ENCODE data around the gene C6orf132.
"Not testable (repeated sequence)": the region's sequence is repeated elsewhere in the genome, so short reads cannot be mapped to it uniquely, and the experiment has no call there.

The C6orf132 gene

DNA sequence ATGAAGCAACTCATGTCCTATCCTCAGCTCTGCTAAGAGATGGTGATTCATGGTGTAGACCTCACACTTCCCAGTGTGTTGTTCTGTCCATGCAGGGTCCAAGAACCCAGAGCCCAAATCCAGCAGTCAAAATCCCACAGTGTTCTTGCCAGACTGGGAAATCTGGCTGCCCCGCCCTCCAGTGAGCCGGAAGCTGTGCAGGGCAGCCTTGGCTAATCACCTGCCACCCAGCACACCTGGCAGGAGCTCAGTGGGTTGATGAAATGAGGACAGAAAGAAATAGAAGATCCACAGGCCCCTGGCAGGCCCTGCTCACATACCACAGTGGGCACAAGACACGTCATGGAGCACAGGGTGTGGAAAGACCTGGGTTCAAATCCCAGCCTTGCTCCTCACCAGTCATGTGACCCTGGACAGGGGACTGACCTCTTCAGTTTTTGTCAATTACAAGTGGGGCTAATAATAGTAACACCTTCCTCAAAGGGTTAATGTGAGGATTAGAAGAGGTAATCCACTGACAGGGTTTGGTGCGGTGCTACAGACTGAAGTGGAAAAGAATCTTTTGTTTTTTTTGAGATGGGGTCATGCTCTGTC lies 17.1 kb upstream of the C6orf132 start:
- in situ Hi-C loops (cut with MboI; ENCODE audit: low sequenced_read_pairs) = no loop called here

- in situ Hi-C loops (cut with MboI; ENCODE audit: low sequenced_read_pairs) = no loop called here
These were observed 16.2 kb upstream of the C6orf132 start for GRCh38 chr6:42158631-42159030.

DNA sequence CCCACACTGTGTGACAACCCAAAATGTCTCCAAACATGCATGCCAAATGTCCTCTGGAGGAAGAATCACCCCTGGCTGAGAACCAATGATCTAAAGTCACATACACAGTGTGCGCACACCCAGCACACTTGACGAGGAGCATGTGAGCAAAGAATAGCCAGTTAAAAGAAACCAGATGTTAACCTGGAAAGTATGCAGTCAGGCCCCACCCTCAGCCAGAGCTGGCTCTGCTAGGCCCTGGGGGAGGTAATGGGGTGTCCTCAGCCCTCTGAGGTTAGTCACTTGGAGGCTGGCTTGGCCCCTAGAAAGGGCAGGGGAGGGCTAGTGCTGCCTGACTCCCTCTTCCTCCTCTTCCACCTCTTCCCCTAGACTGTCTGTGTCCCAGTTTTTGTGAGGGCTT lies 15.6 kb upstream of the C6orf132 start:
- in situ Hi-C loops (cut with MboI; ENCODE audit: low sequenced_read_pairs) = no loop called here

DNA sequence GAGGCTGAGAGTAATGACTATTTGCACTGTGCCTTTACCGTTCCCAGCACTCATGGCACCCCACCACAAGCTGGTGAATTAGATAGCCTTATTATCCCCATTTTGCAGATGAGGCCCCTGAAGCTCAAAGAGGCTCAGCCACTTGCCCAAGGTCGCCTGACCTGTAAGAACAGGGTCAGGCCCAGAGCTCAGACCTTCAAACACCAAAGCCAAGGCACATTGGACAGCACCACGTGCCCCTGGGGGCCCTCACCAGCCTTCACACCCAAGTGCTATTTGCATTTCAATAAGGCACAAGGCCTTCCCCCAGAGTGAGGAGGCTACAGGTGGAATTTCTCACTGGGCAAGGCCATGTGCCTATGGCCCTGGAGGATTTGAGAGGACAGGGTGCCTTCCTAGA lies 14.2 kb upstream of the C6orf132 start:
- in situ Hi-C loops (cut with MboI; ENCODE audit: low sequenced_read_pairs) = no loop called here

DNA sequence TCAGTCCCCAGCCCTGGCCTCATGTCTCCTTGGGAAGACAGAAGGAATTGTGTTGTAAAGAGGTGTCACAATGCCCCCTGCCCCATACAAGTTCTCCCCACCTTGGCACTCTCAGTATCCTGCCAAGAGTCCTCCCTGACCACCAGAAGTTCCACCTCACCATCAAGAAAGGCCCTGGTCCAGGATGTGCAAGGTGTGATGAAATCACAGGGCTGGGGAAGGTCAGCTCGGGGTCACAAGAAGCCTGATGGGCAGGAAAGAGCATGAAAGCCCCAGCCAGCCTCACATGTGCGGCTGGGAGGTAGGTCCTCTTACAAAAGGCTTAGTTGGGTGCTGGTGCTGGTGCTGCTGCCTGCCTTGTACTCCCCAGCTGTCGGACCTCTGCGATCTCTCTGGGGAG lies 12.9 kb upstream of the C6orf132 start:
- in situ Hi-C loops (cut with MboI; ENCODE audit: low sequenced_read_pairs) = no loop called here

DNA sequence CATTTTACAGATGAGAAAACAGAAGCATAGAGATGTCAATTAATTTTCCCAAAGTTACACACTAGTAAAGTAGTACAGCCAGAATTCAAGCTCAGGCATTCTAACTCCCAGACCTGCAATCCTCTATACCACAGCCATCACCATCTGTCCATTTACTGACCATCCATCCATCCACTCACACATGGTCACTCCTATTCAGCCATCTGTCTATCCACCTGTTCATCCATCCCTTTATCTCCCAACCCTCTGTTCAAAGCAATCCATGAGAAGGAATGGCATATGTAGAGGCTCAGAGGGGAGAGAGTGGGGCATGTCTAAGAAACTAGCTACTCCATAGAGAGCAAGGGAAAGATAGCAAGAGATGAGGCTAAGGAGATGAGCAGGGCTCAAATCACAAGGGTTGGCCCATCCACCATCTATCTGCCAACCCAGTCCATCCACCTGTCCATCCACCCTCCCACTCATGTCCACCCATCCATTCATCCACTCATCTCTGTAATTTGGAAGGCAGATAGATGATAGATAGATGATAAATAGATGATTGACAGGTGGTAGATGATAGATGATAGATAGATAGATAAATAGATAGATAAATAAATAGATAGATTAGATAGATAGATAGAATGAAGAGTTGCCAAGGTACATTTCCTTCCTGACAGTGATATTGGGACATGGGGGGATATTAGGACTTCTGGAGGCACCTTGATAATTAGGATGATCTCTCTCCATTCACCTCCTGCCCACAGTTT lies 12.2 kb upstream of the C6orf132 start:
- in situ Hi-C loops (cut with MboI; ENCODE audit: low sequenced_read_pairs) = no loop called here

DNA sequence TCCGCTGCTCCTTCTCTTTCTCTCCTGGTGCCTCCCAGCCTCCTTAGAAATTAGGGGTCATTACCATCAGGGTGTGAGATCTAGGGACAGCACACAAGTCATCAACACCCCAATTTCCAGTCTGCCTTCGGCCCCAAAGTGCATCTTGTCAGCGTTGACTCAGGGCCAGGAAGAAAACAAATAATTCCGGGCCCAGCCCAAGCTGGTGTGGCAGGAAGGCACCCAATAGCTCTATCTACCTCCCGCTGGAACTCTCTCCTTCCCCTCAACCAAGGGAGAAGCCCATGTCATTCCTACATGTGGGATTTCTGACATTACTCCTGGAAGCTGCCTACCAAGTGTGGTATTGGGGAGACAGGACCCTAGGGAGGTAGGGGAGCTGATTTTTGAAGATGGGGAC lies 11.5 kb upstream of the C6orf132 start:
- in situ Hi-C loops (cut with MboI; ENCODE audit: low sequenced_read_pairs) = no loop called here

DNA sequence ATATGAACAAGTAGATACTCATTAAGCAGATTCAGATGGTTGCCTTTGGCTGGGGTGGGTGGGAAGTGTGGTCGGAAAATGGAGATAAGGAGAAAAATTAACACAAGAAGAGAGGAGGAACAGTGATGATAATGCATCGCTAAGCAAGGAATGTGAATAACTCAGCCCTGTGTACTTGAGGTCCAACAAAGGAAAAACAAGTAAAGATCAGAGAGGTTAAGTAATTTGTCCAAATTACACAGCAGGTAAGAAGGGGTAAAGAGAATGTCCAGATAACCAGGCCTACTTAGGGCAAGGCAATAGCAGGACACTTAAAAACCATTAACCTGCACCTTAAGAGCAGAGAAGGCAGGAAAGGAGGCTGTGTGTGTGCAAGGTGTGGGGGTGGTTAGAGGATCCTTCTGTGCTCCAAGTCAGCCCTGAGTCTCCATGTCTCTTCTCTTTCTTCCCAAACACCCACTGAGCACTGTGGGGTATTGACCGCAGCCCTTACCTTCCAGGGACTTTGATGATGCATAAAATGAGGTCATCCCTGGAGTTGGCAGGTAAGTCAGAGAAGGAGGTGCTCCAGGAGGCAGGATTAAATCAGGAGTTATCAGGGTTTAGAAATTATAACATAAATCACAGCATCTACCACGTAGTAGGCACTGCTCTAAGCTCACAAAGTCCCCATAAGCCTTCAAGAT lies 10.3 kb upstream of the C6orf132 start:
- in situ Hi-C loops (cut with MboI; ENCODE audit: low sequenced_read_pairs) = not testable (repeated sequence)

GRCh38 chr6:42152024-42152423 lies 9.6 kb upstream of the C6orf132 start:
- in situ Hi-C loops (cut with MboI; ENCODE audit: low sequenced_read_pairs) = no loop called here

DNA sequence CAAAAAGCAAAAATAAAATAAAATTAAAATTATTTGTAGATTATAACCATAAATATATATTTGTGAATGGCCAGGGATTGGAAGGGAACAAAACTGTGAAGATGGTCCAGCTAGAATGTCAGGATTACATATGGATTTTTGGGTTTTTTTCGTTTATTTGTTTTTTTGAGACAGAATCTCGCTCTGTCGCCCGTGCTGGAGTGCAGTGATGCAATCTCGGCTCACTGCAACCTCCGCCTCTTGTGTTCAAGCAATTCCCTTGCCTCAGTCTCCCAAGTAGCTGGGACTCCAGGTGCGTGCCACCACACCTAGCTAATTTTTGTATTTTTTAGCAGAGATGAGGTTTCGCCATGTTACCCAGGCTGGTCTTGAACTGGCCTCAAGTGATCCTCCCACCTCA lies 7.8 kb upstream of the C6orf132 start:
- in situ Hi-C loops (cut with MboI; ENCODE audit: low sequenced_read_pairs) = no loop called here

DNA sequence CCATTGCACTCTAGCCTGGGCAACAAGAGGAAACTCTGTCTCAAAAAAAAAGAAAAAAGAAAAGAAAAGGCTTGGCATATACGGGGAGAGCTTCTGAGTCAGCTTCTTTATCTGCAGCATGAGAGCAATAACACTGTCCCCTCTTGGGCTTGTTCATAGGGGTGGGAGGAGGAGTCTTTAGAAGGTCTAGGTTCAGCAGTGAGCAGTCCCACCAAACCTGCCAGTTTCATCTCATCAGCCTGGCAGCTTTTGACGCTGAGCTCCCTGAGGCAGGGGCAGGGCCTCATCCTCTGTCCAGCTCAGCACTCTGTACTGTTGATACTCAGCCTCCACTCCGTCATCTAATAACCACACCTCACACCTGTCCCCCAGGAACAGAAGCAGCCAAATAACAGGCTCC lies 5.6 kb upstream of the C6orf132 start:
- in situ Hi-C loops (cut with MboI; ENCODE audit: low sequenced_read_pairs) = no loop called here

- in situ Hi-C loops (cut with MboI; ENCODE audit: low sequenced_read_pairs) = no loop called here
These were observed 4.7 kb upstream of the C6orf132 start for GRCh38 chr6:42147138-42147562.

DNA sequence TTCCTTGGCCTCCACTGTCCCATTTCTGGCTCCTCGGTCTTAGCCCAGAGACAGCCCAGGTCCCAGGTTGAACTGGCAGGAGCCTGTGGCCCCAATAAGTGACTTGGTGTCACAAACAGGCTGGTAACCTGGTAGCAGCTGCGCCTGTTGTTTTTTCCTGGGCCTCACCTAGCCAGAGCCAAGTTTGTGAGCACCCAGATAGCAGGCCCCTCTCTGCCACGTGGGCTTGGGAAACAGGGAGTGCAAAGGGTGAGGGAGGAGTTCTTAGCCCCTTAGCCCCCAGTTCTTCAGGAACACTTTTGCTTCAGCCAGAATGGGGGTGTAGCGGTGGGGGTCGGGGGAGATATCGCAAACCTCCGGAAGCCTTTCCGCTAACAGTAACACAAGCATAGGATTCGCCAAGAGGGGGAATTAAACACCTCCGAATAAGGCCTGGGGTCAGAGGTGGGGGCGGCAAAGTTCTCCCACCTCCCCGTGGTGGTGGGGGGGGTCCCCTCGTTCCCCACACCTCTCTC lies 760 bp downstream of the C6orf132 start:
- in situ Hi-C loops (cut with MboI; ENCODE audit: low sequenced_read_pairs) = no loop called here

DNA sequence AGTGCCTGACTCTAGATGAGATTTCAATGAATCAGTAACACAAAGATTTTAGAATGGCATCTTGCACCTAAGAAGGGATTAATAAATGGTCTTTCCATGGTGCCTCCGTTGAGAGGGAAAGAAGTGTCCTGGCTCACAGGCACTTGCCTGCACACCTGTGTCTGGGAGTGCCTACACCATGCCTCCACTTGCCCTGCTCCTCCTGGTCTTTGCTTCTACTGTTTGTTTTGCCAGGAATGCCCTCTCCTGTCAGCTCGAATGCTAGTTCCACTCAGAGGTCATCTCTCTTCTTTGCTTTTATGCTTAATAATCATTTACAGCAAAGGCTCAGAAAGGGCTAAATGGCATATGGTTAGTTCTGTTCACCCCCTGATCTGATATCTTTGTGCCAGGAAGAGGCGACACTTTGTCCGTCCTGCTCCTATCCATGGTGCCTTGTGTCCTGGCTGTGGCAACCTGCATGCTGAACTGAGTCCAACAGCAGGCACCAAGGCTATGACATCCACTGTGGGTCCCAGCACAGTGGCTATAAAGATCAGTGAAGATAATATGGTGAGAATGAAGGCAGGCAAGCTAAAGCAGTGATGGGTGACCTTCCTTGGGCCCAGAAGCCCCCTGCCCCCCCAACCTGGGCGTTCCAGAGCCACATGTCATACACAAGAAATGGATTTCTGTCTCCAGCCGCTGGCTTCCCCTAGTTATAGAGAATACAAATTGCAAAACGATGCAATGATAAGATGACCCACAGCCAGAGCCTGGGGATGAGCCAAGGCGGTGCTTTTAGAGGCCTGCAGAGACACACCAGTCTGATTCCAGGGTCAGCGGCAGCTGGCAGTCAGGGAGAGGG lies 1.4 kb downstream of the C6orf132 start:
- in situ Hi-C loops (cut with MboI; ENCODE audit: low sequenced_read_pairs) = no loop called here

DNA sequence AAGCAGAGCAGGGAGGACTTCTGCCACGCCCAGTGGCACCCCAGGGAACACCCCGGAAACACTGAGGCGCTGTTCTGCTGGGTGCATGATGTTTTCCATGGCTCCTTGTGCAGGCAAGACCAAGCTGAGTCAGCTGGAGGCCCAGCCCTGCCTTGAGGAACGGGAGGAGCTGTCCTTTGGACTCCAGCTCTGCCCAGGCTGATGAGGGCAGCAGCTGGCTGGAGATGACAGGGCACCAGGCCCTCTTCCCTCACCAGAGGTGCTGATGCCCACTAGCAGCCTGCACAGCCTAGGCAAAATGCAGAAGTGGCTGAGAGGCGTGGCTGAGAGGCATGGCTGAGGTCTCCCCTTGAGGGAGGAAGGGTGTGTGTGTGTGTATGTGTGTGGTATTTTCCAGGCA lies 2.4 kb downstream of the C6orf132 start:
- in situ Hi-C loops (cut with MboI; ENCODE audit: low sequenced_read_pairs) = no loop called here

DNA sequence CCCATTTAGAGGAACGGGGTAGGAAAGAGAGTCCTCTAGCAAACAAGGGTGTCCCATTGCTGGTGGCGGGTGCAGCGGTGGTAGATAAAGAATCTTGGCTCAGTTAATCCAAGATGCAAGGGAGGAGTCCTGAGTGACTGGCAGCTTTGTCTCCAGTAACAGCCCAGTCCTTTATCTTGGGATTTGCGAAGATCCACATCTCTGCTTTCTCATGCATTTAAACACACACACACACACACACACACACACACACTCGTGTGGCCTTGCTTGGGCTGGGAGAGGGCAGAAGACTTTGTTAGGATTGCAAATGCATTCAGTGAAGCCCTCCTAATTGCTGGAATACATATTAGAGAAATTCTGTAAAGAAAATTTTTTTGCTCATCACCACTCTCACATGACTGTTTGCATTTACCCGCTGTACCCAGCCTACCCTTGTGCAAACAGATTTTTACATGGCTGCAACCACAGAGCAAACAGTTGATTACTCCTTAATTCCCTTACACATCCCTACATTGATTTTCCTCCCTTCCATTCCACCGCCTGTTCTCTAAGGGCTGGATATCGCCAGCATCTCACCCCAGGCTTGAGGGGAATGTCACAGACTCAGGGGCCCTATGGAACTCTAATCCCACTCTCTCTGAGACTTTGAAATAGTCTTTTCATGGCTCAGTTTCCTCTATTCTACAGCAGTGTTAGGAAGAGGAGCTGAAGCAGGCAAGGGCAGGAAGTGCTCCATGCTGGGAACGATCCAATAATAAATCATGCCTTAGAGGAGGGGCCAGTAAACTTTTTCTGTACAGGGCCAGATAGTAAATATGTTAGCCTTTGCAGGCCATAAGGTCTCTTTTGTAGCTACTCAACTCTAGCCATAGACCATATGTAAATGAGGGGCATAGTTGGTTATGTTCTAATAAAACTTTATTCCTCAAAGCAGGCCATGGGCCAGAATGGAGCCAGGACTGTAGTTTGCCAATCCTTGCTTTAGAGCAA lies 3.5 kb downstream of the C6orf132 start:
- in situ Hi-C loops (cut with MboI; ENCODE audit: low sequenced_read_pairs) = no loop called here

- in situ Hi-C loops (cut with MboI; ENCODE audit: low sequenced_read_pairs) = no loop called here
These were observed 4.2 kb downstream of the C6orf132 start for GRCh38 chr6:42138190-42138589.

DNA sequence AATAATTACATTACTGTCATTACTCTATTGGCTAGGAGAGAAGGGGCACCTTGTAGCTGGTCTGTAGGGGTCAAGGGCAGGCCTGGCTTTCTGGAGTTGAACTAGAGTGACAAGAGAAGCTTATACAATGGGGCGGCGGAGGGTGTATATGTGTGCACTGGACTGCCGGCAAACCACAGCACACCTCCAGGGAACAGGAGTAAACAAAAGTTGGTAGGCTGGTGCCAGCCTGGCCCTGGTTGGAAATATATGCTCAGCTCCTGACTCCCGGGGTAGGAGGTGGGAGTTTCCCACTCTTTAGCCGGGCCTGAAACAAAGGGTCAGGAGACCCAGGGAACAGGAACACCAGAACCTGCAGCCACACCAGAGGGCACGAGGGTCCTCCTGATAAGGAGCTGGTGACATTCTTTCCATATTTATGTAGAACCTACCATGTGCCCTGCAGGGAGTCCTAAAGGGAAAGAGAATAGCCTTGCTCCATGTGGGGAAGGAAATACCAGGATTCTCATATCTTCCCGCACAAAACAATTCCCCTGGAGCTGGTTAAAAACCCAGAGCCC lies 5.1 kb downstream of the C6orf132 start:
- in situ Hi-C loops (cut with MboI; ENCODE audit: low sequenced_read_pairs) = no loop called here

DNA sequence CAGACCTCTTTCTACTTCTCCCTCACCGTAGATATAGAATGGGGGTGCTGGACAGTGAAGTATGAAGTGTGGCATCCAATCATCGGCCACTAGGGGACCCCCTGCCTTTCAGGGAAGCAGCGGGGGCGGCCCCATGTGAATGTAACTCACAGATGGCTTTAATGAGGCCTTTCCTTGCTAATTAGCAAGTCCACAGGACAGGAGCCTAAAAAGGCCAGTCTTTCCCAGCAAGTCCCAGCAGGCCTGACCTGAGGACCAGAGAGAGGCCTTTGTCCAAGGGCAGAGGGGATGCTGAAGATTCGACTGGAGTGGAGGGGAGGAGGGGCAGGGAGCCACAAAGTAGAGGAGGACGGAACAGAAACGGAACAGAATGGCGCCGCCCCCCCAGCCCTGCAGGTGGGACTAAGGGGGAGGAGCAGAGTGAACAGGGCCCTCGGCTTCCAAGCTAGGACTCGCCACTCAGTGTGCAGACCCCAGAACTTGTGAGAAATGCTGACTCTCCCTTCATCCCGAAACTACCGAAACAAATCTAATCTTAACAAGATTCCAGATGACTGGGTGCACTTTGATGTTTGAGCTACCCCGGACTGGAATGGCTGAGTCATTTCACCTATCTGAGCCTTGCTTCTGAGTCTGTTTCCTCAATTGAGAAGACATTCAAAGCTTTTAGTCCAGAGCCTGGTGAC lies 5.8 kb downstream of the C6orf132 start:
- in situ Hi-C loops (cut with MboI; ENCODE audit: low sequenced_read_pairs) = no loop called here

All from HL-60/S4 treated with retinoic acid at 250 ng/mL for 4 days and 3 days (cell line).